Left hindlimb (tissue), 1 donor: ENCODE results near the gene FANCF.
"Not testable (repeated sequence)": the region's sequence is repeated elsewhere in the genome, so short reads cannot be mapped to it uniquely, and the experiment has no call there.

Experiments
- DNase-seq: peaks from one replicate; pipeline ENCODE4 v3.0.0-alpha.2; 2018

Gene FANCF

GRCh38 chr11:22625448-22626287 is at the start of gene FANCF:
Gene FANCF, minus strand, starts transcription at chr11:22625823. Its CDS starts 13 bp downstream, at chr11:22625810.
- DNase-seq, result peak; percentile 94

GRCh38 chr11:22674470-22675439 is 49.1 kb upstream of the FANCF start:
- DNase-seq, result no peak

GRCh38 chr11:22671751-22672150 is 46.1 kb upstream of the FANCF start:
- DNase-seq, result no peak

- no peak for DNase-seq
These were observed 45.2 kb upstream of the FANCF start for GRCh38 chr11:22670830-22671229.

GRCh38 chr11:22669368-22669767 is 43.7 kb upstream of the FANCF start:
- no peak for DNase-seq

- DNase-seq, result peak; percentile 30
These were observed 42.6 kb upstream of the FANCF start for GRCh38 chr11:22668005-22668796.

GRCh38 chr11:22666688-22667439 is 41.2 kb upstream of the FANCF start:
- DNase-seq, result peak; percentile 84

- DNase-seq, result peak; percentile 83
These were observed 40.7 kb upstream of the FANCF start, which contains the start of gene GAS2 for GRCh38 chr11:22666325-22666687. Gene GAS2, plus strand, starts transcription at chr11:22666611. Its CDS starts 8,259 bp downstream, at chr11:22674870.

- no peak for DNase-seq
These were observed 34.2 kb upstream of the FANCF start for GRCh38 chr11:22659783-22660182.

GRCh38 chr11:22657101-22657694 is 31.6 kb upstream of the FANCF start:
- DNase-seq, result no peak

- no peak for DNase-seq
These were observed 30.5 kb upstream of the FANCF start for GRCh38 chr11:22656130-22656529.

- DNase-seq, result not testable (repeated sequence)
These were observed 26.7 kb upstream of the FANCF start for GRCh38 chr11:22652346-22652745.

- DNase-seq, result no peak
These were observed 15.9 kb upstream of the FANCF start for GRCh38 chr11:22641559-22641958.

- DNase-seq, result no peak
These were observed 15.2 kb upstream of the FANCF start for GRCh38 chr11:22640862-22641261.

GRCh38 chr11:22635689-22636088 is 10.1 kb upstream of the FANCF start:
- DNase-seq, result no peak

- DNase-seq, result no peak
These were observed 9.4 kb upstream of the FANCF start for GRCh38 chr11:22634897-22635629.

- no peak for DNase-seq
These were observed 7.8 kb upstream of the FANCF start for GRCh38 chr11:22633354-22633902.

- DNase-seq, result no peak
These were observed 1.8 kb upstream of the FANCF start for GRCh38 chr11:22627421-22627820.

GRCh38 chr11:22626573-22627239 is 1.1 kb upstream of the FANCF start:
- no peak for DNase-seq
